Duodenal mucosa (tissue), 2 donors: ENCODE measurements around the gene ACKR2.

Source experiments
- H3K27ac ChIP-seq: one replicate; pipeline ENCODE4 v1.7.0; 2013; ENCODE audit warnings: low read depth, low read length
- H3K27me3 ChIP-seq, 2 donors: one replicate each; pipeline ENCODE4 v1.7.0; 2013; ENCODE audit warnings: low read length in 2 of 2, control low read depth in 1 of 2; ENCODE audit not compliant: insufficient read depth in 2 of 2, control insufficient read depth in 1 of 2
- H3K36me3 ChIP-seq, 2 donors: one replicate each; pipeline ENCODE4 v1.7.0; 2013; ENCODE audit warnings: low read length in 2 of 2, control low read depth in 1 of 2; ENCODE audit not compliant: insufficient read depth in 2 of 2, control insufficient read depth in 1 of 2
- H3K4me1 ChIP-seq, 2 donors: one replicate each; pipeline ENCODE4 v1.7.0; 2013; ENCODE audit warnings: low read length in 2 of 2, control low read depth in 1 of 2; ENCODE audit not compliant: insufficient read depth in 2 of 2, control insufficient read depth in 1 of 2
- H3K4me3 ChIP-seq, 2 donors: one replicate each; pipeline ENCODE4 v1.7.0; 2013; ENCODE audit warnings: low read length in 2 of 2, low read depth in 1 of 2
- H3K9ac ChIP-seq, 2 donors: one replicate each; pipeline ENCODE4 v1.7.0; 2013; ENCODE audit warnings: low read length in 2 of 2, low read depth in 1 of 2
- H3K9me3 ChIP-seq, 2 donors: one replicate each; pipeline ENCODE4 v1.7.0; 2013; ENCODE audit warnings: low read length in 2 of 2, control low read depth in 1 of 2; ENCODE audit not compliant: control insufficient read depth in 1 of 2

ACKR2 gene

DNA sequence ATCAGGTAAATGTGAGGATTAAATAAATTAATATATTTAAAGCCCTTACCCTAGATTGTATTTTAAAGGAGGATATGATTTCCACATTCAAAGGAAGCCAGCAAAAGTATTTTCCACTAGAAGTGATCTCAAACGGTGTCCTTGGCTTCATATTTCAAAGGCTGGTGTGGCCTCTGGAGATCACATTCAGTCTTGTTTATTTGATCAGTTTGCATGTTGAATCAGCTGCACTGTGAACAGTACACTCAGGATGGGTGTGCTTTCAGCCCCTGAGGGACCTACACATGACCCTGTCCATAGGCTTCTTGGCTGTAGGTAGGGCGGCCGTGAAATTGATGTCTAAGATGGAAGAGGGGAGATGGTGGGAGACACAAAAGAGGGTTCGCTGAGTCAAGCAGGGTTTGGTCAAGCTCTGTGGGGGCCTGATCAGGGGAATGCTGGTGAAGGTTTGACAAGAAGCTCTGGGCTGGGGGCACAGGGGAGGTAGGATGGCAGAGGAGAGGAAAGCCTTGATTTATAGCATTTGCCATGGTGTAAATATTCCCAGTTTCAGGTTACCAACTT, 44.6 kb downstream of the ACKR2 start:
- Histone ChIP-seq H3K4me3 (no peak overlapping the region), H3K27ac (no peak overlapping the region), H3K4me1 (peaks cover 16 to 19% of the 10 kb centered on the region in 2 donors), H3K9ac (no peak overlapping the region), H3K9me3 (no peaks in the 10 kb centered on the region), H3K36me3 (no peaks in the 10 kb centered on the region), H3K27me3 (no peaks in the 10 kb centered on the region)

- Histone ChIP-seq H3K4me1 (peaks cover 16 to 19% of the 10 kb centered on the region in 2 donors), H3K9ac (no peak overlapping the region), H3K27ac (no peak overlapping the region), H3K27me3 (no peaks in the 10 kb centered on the region), H3K36me3 (no peaks in the 10 kb centered on the region), H3K4me3 (no peak overlapping the region), H3K9me3 (no peaks in the 10 kb centered on the region)
These were observed 45.9 kb downstream of the ACKR2 start for GRCh38 chr3:42855219-42855546.

GRCh38 chr3:42855547-42856380, 46.5 kb downstream of the ACKR2 start:
- Histone ChIP-seq H3K4me3 (no peak overlapping the region), H3K9ac (no peak overlapping the region), H3K27me3 (no peaks in the 10 kb centered on the region), H3K36me3 (no peaks in the 10 kb centered on the region), H3K9me3 (no peaks in the 10 kb centered on the region), H3K4me1 (peaks cover 16 to 19% of the 10 kb centered on the region in 2 donors), H3K27ac (no peak overlapping the region)

- no peak overlapping the region for H3K9ac ChIP-seq
- no peak overlapping the region for H3K4me3 ChIP-seq
- H3K27ac ChIP-seq = no peak overlapping the region
- no peaks in the 10 kb centered on the region for H3K36me3 ChIP-seq
- no peaks in the 10 kb centered on the region for H3K9me3 ChIP-seq
- no peaks in the 10 kb centered on the region for H3K27me3 ChIP-seq
- H3K4me1 ChIP-seq = peaks cover 16 to 19% of the 10 kb centered on the region in 2 donors
These were observed 47.3 kb downstream of the ACKR2 start for GRCh38 chr3:42856544-42856943.

DNA sequence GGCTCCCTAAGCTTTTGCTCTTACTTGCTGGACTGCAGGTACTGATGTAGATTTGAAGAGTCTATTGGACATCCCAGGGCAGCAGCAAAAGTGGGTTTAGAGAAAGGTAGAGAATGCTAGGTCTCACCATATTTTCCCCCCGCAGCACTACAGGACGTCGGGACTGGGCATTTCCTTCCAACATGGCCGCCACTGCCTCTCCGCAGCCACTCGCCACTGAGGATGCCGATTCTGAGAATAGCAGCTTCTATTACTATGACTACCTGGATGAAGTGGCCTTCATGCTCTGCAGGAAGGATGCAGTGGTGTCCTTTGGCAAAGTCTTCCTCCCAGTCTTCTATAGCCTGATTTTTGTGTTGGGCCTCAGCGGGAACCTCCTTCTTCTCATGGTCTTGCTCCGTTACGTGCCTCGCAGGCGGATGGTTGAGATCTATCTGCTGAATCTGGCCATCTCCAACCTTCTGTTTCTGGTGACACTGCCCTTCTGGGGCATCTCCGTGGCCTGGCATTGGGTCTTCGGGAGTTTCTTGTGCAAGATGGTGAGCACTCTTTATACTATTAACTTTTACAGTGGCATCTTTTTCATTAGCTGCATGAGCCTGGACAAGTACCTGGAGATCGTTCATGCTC, 55.2 kb downstream of the ACKR2 start:
- no peaks in the 10 kb centered on the region for H3K9me3 ChIP-seq
- no peak overlapping the region for H3K27ac ChIP-seq
- no peak overlapping the region for H3K9ac ChIP-seq
- H3K27me3 ChIP-seq = no peaks in the 10 kb centered on the region
- no peaks in the 10 kb centered on the region for H3K36me3 ChIP-seq
- H3K4me3 ChIP-seq = no peak overlapping the region
- no peaks in the 10 kb centered on the region for H3K4me1 ChIP-seq

DNA sequence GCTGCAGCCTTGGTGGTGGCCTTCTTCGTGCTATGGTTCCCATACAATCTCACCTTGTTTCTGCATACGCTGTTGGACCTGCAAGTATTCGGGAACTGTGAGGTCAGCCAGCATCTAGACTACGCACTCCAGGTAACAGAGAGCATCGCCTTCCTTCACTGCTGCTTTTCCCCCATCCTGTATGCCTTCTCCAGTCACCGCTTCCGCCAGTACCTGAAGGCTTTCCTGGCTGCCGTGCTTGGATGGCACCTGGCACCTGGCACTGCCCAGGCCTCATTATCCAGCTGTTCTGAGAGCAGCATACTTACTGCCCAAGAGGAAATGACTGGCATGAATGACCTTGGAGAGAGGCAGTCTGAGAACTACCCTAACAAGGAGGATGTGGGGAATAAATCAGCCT, 56.0 kb downstream of the ACKR2 start:
- Histone ChIP-seq H3K27ac (no peak overlapping the region), H3K9ac (no peak overlapping the region), H3K9me3 (no peaks in the 10 kb centered on the region), H3K36me3 (no peaks in the 10 kb centered on the region), H3K27me3 (no peaks in the 10 kb centered on the region), H3K4me1 (no peaks in the 10 kb centered on the region), H3K4me3 (no peak overlapping the region)

- H3K4me3 ChIP-seq = no peak overlapping the region
- H3K9ac ChIP-seq = no peak overlapping the region
- H3K9me3 ChIP-seq = no peaks in the 10 kb centered on the region
- H3K36me3 ChIP-seq = no peaks in the 10 kb centered on the region
- H3K27me3 ChIP-seq = no peaks in the 10 kb centered on the region
- H3K4me1 ChIP-seq = no peaks in the 10 kb centered on the region
- H3K27ac ChIP-seq = no peak overlapping the region
These were observed 57.9 kb downstream of the ACKR2 start for GRCh38 chr3:42867138-42867537.

- Histone ChIP-seq H3K4me1 (no peaks in the 10 kb centered on the region), H3K27me3 (no peaks in the 10 kb centered on the region), H3K9ac (no peak overlapping the region), H3K36me3 (no peaks in the 10 kb centered on the region), H3K9me3 (no peaks in the 10 kb centered on the region), H3K27ac (no peak overlapping the region), H3K4me3 (no peak overlapping the region)
These were observed 59.6 kb downstream of the ACKR2 start for GRCh38 chr3:42868841-42869240.

DNA sequence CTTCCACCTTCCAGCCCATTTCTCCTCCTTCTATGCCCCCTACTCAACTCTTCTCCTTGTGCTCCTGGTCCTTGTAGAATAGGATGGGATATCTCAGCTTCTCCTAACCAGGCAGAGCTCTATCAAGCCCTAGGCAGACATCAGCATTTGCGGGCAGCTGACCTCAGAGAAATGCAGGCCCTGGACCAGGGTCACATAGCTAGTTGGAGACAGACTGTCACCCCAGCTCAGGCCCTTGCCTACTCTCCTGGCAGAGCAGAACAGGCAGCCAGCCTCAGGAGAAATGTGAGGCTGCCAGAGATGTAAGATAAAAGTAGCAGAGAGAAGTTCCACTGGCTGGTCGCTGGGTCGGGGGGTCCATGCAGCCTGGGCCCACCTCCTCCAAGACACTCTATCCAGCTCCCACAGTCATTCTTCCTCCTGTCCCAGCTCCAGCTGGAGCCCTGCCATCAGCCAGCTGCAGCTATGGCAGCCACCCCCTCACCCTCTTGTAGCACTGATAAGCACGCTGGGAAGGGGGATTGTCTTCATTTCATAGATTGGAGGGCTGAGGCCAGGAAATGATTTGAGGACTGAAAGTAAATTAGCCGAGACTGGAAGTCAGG, 62.4 kb downstream of the ACKR2 start:
- Histone ChIP-seq H3K4me3 (no peak overlapping the region), H3K27ac (no peak overlapping the region), H3K27me3 (no peaks in the 10 kb centered on the region), H3K36me3 (no peaks in the 10 kb centered on the region), H3K9me3 (no peaks in the 10 kb centered on the region), H3K9ac (no peak overlapping the region), H3K4me1 (no peaks in the 10 kb centered on the region)

DNA sequence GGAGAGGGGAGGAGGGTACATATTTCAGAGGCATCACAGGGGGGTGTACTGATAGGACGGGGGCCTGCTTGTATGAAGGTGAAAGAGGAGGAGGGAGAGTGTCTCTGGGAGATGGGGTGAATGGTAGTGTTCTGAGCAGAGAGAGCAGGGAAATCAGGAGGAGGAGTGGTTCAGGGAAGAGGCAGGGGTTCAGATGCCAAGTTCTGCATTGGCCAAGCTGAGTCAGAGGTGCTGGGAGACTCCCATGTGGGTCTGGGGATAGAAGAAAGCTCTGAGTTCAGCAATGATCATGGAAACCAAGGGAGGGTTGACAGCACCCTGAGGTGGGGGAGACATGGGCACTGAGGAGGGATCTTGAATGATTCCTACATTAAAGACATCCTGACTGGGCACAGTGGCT, 63.5 kb downstream of the ACKR2 start:
- Histone ChIP-seq H3K9ac (no peak overlapping the region), H3K9me3 (no peaks in the 10 kb centered on the region), H3K36me3 (no peaks in the 10 kb centered on the region), H3K27me3 (no peaks in the 10 kb centered on the region), H3K4me1 (no peaks in the 10 kb centered on the region), H3K4me3 (no peak overlapping the region), H3K27ac (no peak overlapping the region)
